Amygdala (tissue), 56 donors: ENCODE data around the gene MYO1D.

Source experiments
- DNase-seq, 56 donors: peaks; one replicate each; lab custom pipeline; 2025; lab: John Stamatoyannopoulos, UW

The MYO1D gene

DNA sequence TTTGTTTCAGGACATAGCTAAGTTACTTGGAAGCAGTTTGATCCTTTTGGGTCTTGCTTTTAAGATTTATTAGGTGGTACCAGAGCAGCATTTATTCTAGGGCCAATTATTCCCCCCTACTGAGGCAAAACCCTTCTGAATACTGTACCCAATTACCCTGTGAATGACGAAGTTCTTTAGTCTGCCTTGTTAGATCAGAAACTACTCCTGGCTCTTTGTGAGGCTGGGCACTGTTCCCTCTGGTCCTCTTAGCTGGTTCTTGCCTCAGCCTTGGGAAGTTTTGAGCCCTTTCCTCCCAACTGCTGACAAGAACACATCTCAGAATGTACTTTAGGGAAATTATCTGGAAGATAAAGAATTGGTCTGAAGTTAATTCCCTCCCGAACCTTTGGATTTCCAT, 274.5 kb downstream of the MYO1D start:
- no peak for DNase-seq

DNA sequence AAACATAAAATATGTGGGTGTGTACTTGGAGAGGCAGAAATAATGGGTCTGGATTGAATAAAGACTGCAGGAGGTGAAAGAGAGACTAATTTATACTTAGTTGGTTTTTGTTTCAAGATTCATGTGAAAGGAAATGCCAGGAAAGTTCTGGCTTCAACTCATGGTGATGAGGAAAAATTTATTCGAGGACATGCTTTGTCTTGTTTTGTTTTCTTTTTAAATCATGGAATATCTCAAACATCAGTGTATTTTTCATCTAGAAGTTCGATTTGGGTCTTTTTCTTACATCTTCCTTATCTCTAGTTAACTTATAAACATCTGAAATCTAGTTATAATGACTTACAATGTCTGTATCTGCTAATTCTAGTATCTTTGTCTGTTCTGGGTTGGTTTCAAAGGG, 275.1 kb downstream of the MYO1D start:
- DNase-seq, result no peak

- peak in 8 of 56 donors; percentile 4 to 29 (median 14) for DNase-seq
These were observed 280.3 kb downstream of the MYO1D start for GRCh38 chr17:32596628-32597027.

DNA sequence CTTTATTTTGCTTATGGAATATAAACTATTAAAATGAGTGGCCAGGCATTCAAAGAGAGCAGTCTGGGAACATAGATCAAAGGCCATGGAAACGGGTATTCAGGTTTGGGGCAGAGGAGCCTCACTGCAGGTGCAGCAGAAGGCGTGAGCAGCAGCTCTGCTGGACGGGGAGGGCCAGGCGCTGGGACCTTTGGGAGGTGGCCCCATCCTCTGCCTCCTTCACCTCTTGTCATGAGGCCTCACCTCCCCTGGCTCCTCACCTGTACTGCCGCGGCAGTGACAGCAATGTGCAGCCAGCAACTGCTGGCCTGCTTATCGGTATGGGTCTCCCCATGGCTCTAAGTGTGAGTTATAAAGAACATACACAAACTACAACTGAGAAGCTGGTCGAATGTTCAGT, 280.7 kb downstream of the MYO1D start:
- no peak for DNase-seq

DNA sequence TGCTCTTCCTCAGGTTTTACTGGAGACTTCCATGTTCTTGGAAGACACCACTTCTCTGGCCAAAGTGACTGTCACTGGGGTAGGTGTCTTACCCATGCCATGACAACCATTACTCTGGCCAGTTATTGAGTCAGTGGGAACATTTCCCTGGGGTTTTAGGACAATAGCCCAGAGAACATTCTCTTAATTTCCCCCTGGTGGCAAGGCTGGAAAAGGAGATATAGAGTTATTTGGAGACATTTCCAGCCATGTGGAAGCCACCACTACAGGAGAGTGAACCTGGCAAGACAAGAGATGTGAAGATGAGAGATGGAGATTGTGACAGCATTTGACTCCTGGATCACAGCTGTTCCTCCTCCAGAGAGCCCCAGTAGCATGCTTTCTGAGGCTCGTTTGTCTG, 283.9 kb downstream of the MYO1D start:
- no peak for DNase-seq

GRCh38 chr17:32591405-32591804, 285.5 kb downstream of the MYO1D start:
- DNase-seq, result no peak

DNA sequence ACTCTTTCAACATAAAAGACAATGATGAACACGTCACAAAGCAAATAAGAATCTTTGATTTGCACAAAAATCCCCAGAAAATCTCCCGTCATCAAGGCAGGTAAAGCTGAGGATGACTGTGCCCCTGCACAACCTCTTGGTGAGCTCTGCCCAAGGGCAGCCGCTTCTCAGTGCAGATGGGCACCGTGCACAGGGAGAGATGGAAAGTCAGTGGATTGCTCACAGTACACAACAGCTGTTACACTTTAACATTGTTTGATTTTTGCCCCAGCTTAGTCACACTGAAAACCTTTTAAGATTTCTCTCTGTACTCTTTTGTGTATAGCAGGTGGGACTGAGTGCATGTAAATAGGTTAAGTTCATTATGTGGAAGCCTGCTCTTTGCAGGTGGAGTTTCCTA, 285.9 kb downstream of the MYO1D start:
- no peak for DNase-seq

DNA sequence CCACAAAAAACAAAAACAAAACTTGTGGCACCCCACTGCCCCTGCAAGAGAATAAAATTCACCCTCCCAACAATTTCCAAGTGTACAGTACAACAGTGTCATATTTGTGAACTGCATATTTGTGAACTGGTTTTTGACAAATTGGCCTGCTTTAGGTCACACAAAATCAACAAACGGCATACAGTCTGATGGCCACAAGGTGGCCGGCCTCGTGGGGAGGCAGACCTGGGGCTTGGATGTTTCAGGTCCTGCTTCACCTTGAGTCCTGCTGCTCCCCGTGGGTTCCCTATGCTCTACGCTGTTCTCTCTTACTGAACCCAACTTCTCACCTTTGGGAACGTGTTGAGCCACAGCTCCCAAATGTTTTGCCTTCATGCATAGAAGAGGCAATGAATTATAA, 287.9 kb downstream of the MYO1D start:
- DNase-seq, result no peak

DNA sequence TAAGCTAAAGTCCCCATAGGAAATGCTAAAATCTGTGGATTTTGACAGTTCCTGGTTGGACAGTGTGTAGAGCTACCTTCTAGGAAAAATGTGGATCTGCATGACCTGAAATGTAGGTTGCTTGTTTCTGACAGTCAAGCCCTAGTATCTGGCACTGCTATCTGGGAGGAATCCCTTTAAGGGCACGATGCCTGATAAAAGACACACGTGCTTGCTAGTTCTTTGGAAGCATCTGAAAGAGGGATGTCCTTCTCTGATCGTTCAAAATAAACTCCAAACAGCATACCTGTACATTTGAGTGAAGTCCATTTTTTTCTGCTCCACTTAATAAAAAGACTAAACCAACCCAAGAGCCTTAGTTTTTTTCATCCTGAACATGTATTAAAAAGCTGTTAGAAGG, 288.8 kb downstream of the MYO1D start:
- no peak for DNase-seq

- no peak for DNase-seq
These were observed 290.3 kb downstream of the MYO1D start for GRCh38 chr17:32586666-32587065.

GRCh38 chr17:32584792-32585191, 292.1 kb downstream of the MYO1D start:
- DNase-seq, result no peak

DNA sequence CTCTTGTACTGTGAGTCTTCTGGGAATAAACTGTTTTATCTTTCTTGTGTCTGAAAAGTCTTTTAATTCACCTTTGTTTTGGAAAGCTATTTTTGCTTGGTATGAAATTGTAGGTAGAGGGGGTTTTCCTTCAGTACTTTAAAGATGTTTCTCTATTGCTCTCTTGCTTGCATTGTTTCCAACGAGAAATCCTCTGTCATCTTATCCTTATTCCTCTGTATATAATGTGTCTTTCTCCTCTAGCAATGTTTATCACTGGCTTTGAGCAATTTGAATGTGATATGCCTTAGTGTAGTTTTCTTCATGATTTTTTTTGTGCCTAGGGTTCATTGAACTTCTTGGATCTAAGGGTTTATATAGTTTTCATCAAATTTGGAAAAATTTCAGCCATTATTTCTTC, 293.9 kb downstream of the MYO1D start:
- DNase-seq, result no peak

GRCh38 chr17:32575852-32576251, 301.1 kb downstream of the MYO1D start:
- DNase-seq, result no peak

DNA sequence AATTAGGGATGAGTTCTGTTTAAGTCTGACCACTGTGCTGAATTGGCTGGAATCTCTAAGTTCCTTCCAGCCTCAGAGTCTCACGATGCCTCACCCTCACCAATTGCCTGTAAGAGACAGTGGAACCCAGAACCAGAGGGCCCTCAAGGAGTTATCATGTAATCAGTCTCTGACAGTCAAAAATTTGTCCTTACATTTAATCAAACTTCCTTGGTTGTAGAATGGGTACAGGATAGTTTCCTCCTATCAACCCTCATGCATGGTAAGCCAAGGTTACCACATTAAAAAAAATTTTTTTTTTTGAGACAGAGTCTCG, 306.9 kb downstream of the MYO1D start:
- DNase-seq, result no peak

DNA sequence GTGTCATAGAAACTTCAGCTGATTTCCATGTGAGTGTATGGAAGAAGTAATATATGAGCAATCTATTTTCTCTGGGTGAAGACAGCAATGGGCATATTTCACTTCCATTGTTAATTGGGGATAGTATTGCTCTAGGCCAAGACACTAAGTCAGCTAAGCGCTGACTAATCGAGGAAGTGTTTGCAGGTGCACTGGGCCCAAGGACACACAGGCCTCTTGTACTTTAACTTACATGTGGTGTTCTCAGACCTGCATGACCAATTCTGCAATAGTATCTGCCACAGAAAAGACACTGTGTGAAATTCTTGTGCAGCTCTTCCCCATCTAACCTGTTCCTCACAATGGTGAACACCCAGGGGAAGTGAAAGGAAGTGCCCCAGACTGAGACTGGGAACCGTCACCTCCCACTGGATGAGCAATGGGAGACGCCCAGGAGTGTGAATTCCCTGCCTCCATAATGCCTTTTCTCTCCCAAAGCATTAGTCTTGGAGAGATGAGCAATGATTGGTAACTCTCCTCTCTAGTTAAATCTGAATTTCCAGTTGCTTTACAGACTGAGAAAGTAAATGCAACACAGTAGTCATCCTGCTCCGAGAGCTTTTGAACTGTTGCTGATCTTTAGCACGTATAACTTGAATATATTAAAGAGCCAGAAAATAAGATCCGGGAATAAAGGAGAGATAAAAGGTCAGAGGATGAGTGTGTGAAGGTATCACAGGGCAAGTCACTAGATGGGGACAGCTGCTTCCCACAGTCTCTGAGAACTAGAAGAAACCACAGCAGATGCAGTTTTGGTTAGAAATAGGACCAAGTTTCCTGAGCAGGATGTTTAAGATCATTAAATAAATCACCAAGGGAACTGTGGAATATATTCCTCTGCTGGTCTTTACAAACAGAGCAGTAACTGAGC, 307.5 kb downstream of the MYO1D start:
- DNase-seq, result no peak

- DNase-seq, result no peak
These were observed 308.2 kb downstream of the MYO1D start for GRCh38 chr17:32568705-32569104.

DNA sequence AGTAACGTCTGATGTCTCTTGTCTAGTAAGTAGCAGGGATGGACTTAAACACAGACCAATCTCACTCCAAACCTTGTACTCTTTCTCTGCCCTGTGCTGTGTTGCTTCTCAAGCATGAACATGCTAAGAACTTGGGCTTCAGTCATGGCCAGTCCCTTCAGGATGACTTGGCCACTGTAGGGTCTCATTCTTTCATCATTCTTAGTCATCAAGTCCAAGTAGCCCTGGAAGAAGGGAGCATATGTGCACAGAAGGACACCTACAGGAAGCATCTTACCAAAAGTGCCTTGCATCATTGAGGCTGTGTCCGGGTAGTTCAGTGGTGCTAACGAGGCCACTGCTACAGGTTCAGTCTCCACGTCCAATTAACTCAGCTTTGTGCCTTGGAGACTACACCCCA, 309.4 kb downstream of the MYO1D start:
- no peak for DNase-seq

- no peak for DNase-seq
These were observed 309.8 kb downstream of the MYO1D start for GRCh38 chr17:32567086-32567485.

- no peak for DNase-seq
These were observed 310.6 kb downstream of the MYO1D start for GRCh38 chr17:32566303-32566702.

GRCh38 chr17:32565401-32565800, 311.5 kb downstream of the MYO1D start:
- no peak for DNase-seq

GRCh38 chr17:32564325-32564724, 312.6 kb downstream of the MYO1D start:
- no peak for DNase-seq

DNA sequence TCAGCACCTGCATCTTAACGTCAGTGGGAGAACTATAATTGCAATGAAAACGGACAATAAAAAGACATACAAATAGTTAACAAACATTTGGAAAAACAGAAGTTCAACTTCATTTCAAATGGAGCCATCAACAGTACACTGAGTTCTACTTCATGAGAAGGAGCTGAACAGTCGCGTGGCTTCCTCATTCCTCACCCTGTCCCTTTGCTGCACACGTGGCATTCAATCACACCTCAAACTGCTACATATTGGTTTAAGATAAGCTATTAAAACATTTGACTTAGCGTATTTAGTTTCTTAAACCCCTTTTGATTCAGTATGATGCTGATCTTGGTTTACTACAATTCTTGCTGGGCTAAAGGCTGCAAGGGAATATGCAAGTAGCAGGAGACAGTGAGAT, 313.3 kb downstream of the MYO1D start:
- DNase-seq, result no peak
